AG09319 (cell line): ENCODE results near the gene IL22RA2.

Experiments
- DNase-seq: peaks from one replicate; pipeline ENCODE4 v3.0.0-alpha.2; 2010; ENCODE audit warnings: low read depth; ENCODE audit errors: extremely low read depth
- CTCF ChIP-seq: IDR thresholded peaks from 2 replicates; pipeline ENCODE4 v1.5.1; 2011; ENCODE audit warnings: low read depth, mild to moderate bottlenecking, inconsistent platforms, low read length, moderate library complexity

Gene IL22RA2

GRCh38 chr6:137182654-137183073 lies 9.2 kb upstream of the IL22RA2 start:
- DNase-seq = no peak
- no peak for TF ChIP-seq CTCF

DNA sequence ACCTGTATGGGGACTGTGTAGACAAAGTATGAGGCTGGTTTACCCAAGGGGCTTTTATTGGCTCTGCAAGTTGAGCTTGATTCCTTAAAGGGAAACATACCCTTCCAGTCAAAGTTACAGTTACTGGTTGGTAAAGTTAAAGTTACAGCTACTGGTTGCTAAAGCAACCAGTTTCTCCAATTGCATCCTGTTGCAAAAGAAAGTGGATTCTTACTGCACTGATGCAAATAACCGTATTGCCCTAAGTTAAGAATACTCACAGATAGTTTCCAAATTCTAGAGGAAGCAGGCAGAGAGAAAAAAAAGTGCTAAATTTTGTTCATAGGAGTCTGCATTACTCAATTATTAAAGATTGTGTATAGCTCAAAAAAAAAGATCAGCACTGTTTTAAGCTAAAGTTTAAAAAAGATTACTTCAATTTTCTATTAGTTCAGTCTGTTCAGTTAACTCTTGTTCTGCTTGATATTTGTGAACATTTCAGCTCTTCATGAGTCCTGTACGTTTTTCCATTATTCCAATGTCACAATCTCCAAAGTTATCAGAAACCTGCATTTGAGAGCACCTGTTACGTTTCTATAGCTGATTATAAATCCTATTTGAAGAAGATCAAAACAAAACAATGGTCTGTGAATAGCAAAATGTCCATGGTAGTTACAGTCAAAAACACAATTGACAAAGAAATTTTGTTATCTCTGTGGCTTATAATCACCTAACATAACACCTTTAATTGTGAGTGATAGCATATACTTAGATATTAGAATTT lies 8.6 kb upstream of the IL22RA2 start:
- no peak for TF ChIP-seq CTCF
- no peak for DNase-seq

- no peak for TF ChIP-seq CTCF
Observed at GRCh38 chr6:137177611-137178010, 4.2 kb upstream of the IL22RA2 start.

DNA sequence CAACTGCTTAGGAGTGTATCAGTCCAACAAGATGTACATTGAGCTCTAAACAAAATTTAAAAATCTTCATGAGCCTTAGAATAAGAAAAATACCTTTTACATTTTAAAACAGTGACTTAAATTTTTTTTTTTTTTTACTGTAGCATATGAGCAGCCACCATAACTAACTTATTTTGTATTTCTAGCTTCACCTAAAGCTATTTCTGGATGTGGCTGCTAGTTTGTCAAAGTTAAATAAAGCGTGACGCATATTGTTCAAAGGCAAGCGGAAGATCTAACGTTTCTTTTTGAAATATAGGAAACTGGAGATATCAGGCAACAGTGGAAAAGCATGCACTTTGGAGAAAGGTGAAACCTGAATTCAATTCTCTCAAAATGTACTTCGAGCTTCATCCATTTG lies 3.3 kb upstream of the IL22RA2 start:
- no peak for DNase-seq
- no peak for TF ChIP-seq CTCF

More at GRCh38 chr6:137177611-137178010, 4.2 kb upstream of the IL22RA2 start:
- no peak for DNase-seq

GRCh38 chr6:137175868-137176245 lies 2.4 kb upstream of the IL22RA2 start:
- DNase-seq = no peak
- no peak for TF ChIP-seq CTCF

DNA sequence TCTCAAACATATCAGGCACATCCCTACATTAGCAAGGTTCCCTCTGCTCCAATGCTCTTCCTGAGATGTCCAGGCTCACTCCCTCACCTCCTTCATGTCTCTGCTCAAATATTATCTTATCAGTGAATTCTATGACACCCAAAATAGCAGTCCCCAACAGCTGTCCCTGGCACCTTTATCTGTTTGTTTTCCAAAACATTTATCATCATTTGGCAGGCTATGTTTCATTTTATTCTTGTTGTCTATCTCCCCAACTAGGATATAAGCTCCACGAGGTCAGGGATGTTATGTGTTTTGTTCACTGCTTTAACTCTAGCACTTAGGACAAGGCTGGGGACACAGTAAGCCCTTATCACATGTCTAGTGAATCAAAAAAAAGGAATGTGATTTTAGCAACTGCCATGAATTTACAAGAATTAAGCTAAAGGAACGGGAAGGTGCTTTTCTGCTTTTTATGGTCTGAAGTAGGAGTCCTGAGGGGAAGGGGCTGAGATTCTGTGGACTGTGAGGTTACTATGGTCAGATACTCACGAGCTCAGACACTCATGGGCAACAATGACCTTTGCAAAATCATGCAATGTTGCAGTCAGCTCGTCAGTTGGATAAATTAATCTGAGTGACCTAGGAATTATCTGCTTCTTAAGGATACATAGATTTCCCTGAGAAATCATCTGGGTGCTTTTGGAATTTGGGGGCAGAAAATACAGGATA lies 1.9 kb upstream of the IL22RA2 start:
- TF ChIP-seq CTCF = no peak
- no peak for DNase-seq

DNA sequence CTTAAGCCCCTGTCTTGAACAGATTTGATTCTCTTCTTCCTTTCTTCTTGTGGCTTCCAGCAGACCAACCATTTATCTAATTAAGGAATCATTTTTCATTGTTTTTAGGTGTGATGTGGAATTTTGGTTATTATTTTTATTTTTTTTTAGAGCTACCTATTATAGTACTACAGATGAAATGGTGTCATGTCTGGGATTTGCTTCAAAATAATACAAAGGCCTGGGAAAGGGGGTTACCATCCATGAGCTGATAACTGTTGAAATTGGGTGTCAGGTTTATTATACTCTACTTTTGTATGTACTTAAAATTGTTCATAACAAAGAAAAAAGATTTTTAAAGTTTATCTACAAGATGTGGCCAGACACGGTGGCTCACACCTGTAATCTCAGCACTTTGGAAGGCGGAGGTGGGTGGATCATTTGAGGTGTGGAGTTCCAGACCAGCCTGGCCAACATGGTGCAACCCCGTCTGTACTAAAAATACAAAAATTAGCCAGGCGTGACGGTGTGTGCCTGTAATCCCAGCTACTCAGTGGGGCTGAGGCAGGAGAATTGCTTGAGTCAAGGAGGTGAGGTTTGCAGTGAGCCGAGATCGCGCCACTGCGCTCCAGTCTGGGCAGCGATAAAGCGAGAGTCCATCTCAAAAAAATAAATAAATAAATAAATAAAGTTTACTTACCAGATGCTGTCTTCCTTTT lies 561 bp downstream of the IL22RA2 start:
- no peak for TF ChIP-seq CTCF
- no peak for DNase-seq
